Measurements from ENCODE around the gene FAIM.

Gene FAIM

GRCh38 chr3:138646513-138646912, 37.9 kb downstream of the FAIM start:
- Histone ChIP-seq H3K14ac (ENCODE audit: low read length) (no peak overlapping the region), H4K12ac (ENCODE audit: low read depth, low read length) (no peak overlapping the region), H4K8ac (ENCODE audit: low read depth, low read length) (no peak overlapping the region), H3K23ac (ENCODE audit: low read length) (no peak overlapping the region), H3K9me3 (ENCODE audit: insufficient read depth, low read depth, low read length) (peaks cover 10% of the 10 kb centered on the region), H3K4me2 (ENCODE audit: low read length) (no peak overlapping the region), H2BK5ac (ENCODE audit: low read depth, low read length, poor library complexity) (no peak overlapping the region), H2AK5ac (ENCODE audit: low read length) (no peak overlapping the region), H3K27ac (ENCODE audit: low read depth, low read length) (no peak overlapping the region), H3K36me3 (ENCODE audit: control insufficient read depth in 1 of 2, insufficient read depth in 2 of 2, low read length in 2 of 2) (peaks cover 15 to 19% of the 10 kb centered on the region in 2 experiments), H2BK12ac (ENCODE audit: low read length) (no peak overlapping the region), H2BK120ac (ENCODE audit: insufficient read depth, low read length, poor library complexity) (no peak overlapping the region), H3K18ac (ENCODE audit: low read length) (no peak overlapping the region), H3K4me3 (ENCODE audit: low read depth, low read length) (no peak overlapping the region), H2AFZ (ENCODE audit: insufficient read depth, low read length, poor library complexity) (no peak overlapping the region), H3K27me3 (ENCODE audit: insufficient read depth, low read length) (no peaks in the 10 kb centered on the region), H3K79me1 (ENCODE audit: low read length) (no peaks in the 10 kb centered on the region), H3K4me1 (ENCODE audit: control insufficient read depth in 1 of 2, insufficient read depth in 2 of 2, low read length in 2 of 2) (no peaks in the 10 kb centered on the region), H3K9ac (ENCODE audit: low read length) (no peak overlapping the region), H3K79me2 (ENCODE audit: control insufficient read depth, insufficient read depth, low read length, poor library complexity) (no peaks in the 10 kb centered on the region), H4K91ac (ENCODE audit: low read depth, low read length) (no peak overlapping the region), H3K4ac (ENCODE audit: low read depth, low read length) (no peak overlapping the region)
- no peak for DNase-seq

- no peak overlapping the region for H2BK5ac ChIP-seq (ENCODE audit: low read depth, low read length, poor library complexity)
- H3K4me2 ChIP-seq (ENCODE audit: low read length): no peak overlapping the region
- H3K23ac ChIP-seq (ENCODE audit: low read length): no peak overlapping the region
- no peak for DNase-seq
- H2AFZ ChIP-seq (ENCODE audit: insufficient read depth, low read length, poor library complexity): no peak overlapping the region
- no peaks in the 10 kb centered on the region for H3K79me2 ChIP-seq (ENCODE audit: control insufficient read depth, insufficient read depth, low read length, poor library complexity)
- H3K18ac ChIP-seq (ENCODE audit: low read length): no peak overlapping the region
- H3K27ac ChIP-seq (ENCODE audit: low read depth, low read length): no peak overlapping the region
- no peak overlapping the region for H2BK120ac ChIP-seq (ENCODE audit: insufficient read depth, low read length, poor library complexity)
- H3K36me3 ChIP-seq (ENCODE audit: control insufficient read depth in 1 of 2, insufficient read depth in 2 of 2, low read length in 2 of 2): peaks cover 19 to 21% of the 10 kb centered on the region in 2 experiments
- H2BK12ac ChIP-seq (ENCODE audit: low read length): no peak overlapping the region
- H4K91ac ChIP-seq (ENCODE audit: low read depth, low read length): no peak overlapping the region
- no peak overlapping the region for H3K4me3 ChIP-seq (ENCODE audit: low read depth, low read length)
- H3K9me3 ChIP-seq (ENCODE audit: insufficient read depth, low read depth, low read length): peaks cover 10% of the 10 kb centered on the region
- no peak overlapping the region for H3K14ac ChIP-seq (ENCODE audit: low read length)
- no peak overlapping the region for H3K9ac ChIP-seq (ENCODE audit: low read length)
- no peaks in the 10 kb centered on the region for H3K79me1 ChIP-seq (ENCODE audit: low read length)
- no peak overlapping the region for H3K4ac ChIP-seq (ENCODE audit: low read depth, low read length)
- H3K27me3 ChIP-seq (ENCODE audit: insufficient read depth, low read length): no peaks in the 10 kb centered on the region
- no peak overlapping the region for H4K8ac ChIP-seq (ENCODE audit: low read depth, low read length)
- no peak overlapping the region for H2AK5ac ChIP-seq (ENCODE audit: low read length)
- no CpG with 5 or more reads among the region's 5 CpGs for WGBS (ENCODE audit: extremely low coverage, insufficient coverage, insufficient read length)
- no peaks in the 10 kb centered on the region for H3K4me1 ChIP-seq (ENCODE audit: control insufficient read depth in 1 of 2, insufficient read depth in 2 of 2, low read length in 2 of 2)
- H4K12ac ChIP-seq (ENCODE audit: low read depth, low read length): no peak overlapping the region
Measured at GRCh38 chr3:138649134-138649533, 40.6 kb downstream of the FAIM start.

- H3K36me3 ChIP-seq (ENCODE audit: control insufficient read depth in 1 of 2, insufficient read depth in 2 of 2, low read length in 2 of 2): peaks cover 21 to 28% of the 10 kb centered on the region in 2 experiments
- no peak overlapping the region for H4K91ac ChIP-seq (ENCODE audit: low read depth, low read length)
- H3K27ac ChIP-seq (ENCODE audit: low read depth, low read length): no peak overlapping the region
- H3K14ac ChIP-seq (ENCODE audit: low read length): no peak overlapping the region
- no peak overlapping the region for H2BK5ac ChIP-seq (ENCODE audit: low read depth, low read length, poor library complexity)
- no peaks in the 10 kb centered on the region for H3K27me3 ChIP-seq (ENCODE audit: insufficient read depth, low read length)
- peaks cover 10% of the 10 kb centered on the region for H3K9me3 ChIP-seq (ENCODE audit: insufficient read depth, low read depth, low read length)
- H3K4me3 ChIP-seq (ENCODE audit: low read depth, low read length): no peak overlapping the region
- no peak overlapping the region for H3K23ac ChIP-seq (ENCODE audit: low read length)
- H4K8ac ChIP-seq (ENCODE audit: low read depth, low read length): no peak overlapping the region
- no peak overlapping the region for H3K4ac ChIP-seq (ENCODE audit: low read depth, low read length)
- no peak overlapping the region for H4K12ac ChIP-seq (ENCODE audit: low read depth, low read length)
- H2AFZ ChIP-seq (ENCODE audit: insufficient read depth, low read length, poor library complexity): no peak overlapping the region
- H3K4me1 ChIP-seq (ENCODE audit: control insufficient read depth in 1 of 2, insufficient read depth in 2 of 2, low read length in 2 of 2): no peaks in the 10 kb centered on the region
- peak overlapping the region; percentile 12 for H3K9ac ChIP-seq (ENCODE audit: low read length)
- no peaks in the 10 kb centered on the region for H3K79me1 ChIP-seq (ENCODE audit: low read length)
- no peak for DNase-seq
- no peaks in the 10 kb centered on the region for H3K79me2 ChIP-seq (ENCODE audit: control insufficient read depth, insufficient read depth, low read length, poor library complexity)
- no peak overlapping the region for H2AK5ac ChIP-seq (ENCODE audit: low read length)
- H3K4me2 ChIP-seq (ENCODE audit: low read length): no peak overlapping the region
- no peak overlapping the region for H3K18ac ChIP-seq (ENCODE audit: low read length)
- H2BK12ac ChIP-seq (ENCODE audit: low read length): no peak overlapping the region
- no peak overlapping the region for H2BK120ac ChIP-seq (ENCODE audit: insufficient read depth, low read length, poor library complexity)
Measured at GRCh38 chr3:138653567-138653966, 45.0 kb downstream of the FAIM start.

GRCh38 chr3:138657508-138657907, 48.9 kb downstream of the FAIM start:
- no CpG with 5 or more reads among the region's 2 CpGs for WGBS (ENCODE audit: extremely low coverage, insufficient coverage, insufficient read length)

More at GRCh38 chr3:138657508-138657907, 48.9 kb downstream of the FAIM start:
- Histone ChIP-seq H4K12ac (ENCODE audit: low read depth, low read length) (no peak overlapping the region), H3K79me2 (ENCODE audit: control insufficient read depth, insufficient read depth, low read length, poor library complexity) (no peaks in the 10 kb centered on the region), H2BK120ac (ENCODE audit: insufficient read depth, low read length, poor library complexity) (no peak overlapping the region), H3K4ac (ENCODE audit: low read depth, low read length) (no peak overlapping the region), H2BK5ac (ENCODE audit: low read depth, low read length, poor library complexity) (no peak overlapping the region), H3K27ac (ENCODE audit: low read depth, low read length) (no peak overlapping the region), H3K14ac (ENCODE audit: low read length) (no peak overlapping the region), H3K4me1 (ENCODE audit: control insufficient read depth in 1 of 2, insufficient read depth in 2 of 2, low read length in 2 of 2) (no peaks in the 10 kb centered on the region), H3K23ac (ENCODE audit: low read length) (no peak overlapping the region), H3K79me1 (ENCODE audit: low read length) (no peaks in the 10 kb centered on the region), H3K27me3 (ENCODE audit: insufficient read depth, low read length) (no peaks in the 10 kb centered on the region), H3K4me2 (ENCODE audit: low read length) (no peak overlapping the region), H3K9me3 (ENCODE audit: insufficient read depth, low read depth, low read length) (no peaks in the 10 kb centered on the region), H3K36me3 (ENCODE audit: control insufficient read depth in 1 of 2, insufficient read depth in 2 of 2, low read length in 2 of 2) (peaks cover 4 to 12% of the 10 kb centered on the region in 2 experiments), H3K18ac (ENCODE audit: low read length) (no peak overlapping the region), H3K9ac (ENCODE audit: low read length) (no peak overlapping the region), H2BK12ac (ENCODE audit: low read length) (no peak overlapping the region), H2AK5ac (ENCODE audit: low read length) (no peak overlapping the region), H4K8ac (ENCODE audit: low read depth, low read length) (no peak overlapping the region), H2AFZ (ENCODE audit: insufficient read depth, low read length, poor library complexity) (no peak overlapping the region), H3K4me3 (ENCODE audit: low read depth, low read length) (no peak overlapping the region), H4K91ac (ENCODE audit: low read depth, low read length) (no peak overlapping the region)
- DNase-seq: no peak
